ENCODE data around the gene WDR62.

DNA sequence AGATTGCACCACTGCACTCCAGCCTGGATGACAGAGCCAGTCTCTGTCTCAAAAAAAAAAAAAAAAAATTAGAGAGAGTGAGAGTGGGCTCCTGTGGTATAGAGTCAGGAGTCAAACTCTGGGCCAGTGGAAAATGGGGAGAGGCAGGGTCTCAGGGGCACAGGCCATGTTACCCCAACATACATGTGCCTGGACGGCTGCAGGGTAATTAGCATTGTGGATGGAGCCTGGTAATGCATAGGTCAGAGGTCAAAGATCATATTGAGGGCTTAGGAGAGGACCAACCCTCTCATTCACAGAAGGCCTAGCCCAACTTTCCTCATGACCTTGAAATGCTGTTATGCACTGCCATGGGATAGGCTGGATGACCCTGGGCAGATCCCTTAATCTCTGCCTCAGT, 29.2 kb upstream of the WDR62 start:
- TF ChIP-seq GATA2 (IDR thresholded peaks at IDR 0.05; ENCODE audit: low read depth, low read length): no peak
- TF ChIP-seq GATA3 (IDR thresholded peaks at IDR 0.05; ENCODE audit: low read depth, low read length): no peak
